C4-2B (cell line): ENCODE measurements around the gene KPNB1.

ENCODE experiments used
- ZFX ChIP-seq: fragments of 450-650 bp; IDR thresholded peaks from 2 replicates; pipeline ENCODE4 v1.6.1; 2017
- TF ChIP-seq, protein P1 (sequence below): fragments of 450-650 bp; conservative IDR thresholded peaks from 2 replicates; pipeline ENCODE4 v1.5.1; 2017; ENCODE audit warnings: mild to moderate bottlenecking

DNA sequence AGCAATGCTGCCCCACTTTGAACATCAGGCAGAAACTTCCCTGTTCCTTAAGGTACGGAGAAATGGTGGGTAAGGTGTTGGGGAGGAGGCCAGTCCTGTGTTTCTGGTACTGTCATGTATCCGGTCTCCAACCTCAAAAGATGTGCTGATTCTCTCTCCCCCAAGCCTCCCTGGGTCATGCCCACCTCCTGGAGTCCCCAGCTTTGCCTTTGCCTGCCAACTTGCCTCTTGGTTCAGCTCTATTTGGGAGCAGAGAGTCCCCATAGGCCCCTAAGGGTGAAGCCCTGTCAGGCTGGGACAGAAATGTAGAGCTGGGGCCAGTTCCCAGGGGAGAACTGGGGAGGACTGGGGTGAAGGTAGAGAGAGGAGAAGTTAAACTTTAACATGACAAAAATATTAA is 81.7 kb downstream of the KPNB1 start:
- TF ChIP-seq, protein P1, sequence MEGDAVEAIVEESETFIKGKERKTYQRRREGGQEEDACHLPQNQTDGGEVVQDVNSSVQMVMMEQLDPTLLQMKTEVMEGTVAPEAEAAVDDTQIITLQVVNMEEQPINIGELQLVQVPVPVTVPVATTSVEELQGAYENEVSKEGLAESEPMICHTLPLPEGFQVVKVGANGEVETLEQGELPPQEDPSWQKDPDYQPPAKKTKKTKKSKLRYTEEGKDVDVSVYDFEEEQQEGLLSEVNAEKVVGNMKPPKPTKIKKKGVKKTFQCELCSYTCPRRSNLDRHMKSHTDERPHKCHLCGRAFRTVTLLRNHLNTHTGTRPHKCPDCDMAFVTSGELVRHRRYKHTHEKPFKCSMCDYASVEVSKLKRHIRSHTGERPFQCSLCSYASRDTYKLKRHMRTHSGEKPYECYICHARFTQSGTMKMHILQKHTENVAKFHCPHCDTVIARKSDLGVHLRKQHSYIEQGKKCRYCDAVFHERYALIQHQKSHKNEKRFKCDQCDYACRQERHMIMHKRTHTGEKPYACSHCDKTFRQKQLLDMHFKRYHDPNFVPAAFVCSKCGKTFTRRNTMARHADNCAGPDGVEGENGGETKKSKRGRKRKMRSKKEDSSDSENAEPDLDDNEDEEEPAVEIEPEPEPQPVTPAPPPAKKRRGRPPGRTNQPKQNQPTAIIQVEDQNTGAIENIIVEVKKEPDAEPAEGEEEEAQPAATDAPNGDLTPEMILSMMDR, result no peak
- no peak for TF ChIP-seq ZFX
